KMS-11 (cell line): ENCODE data around the gene HAT1.

Experiments
- H2AFZ ChIP-seq: fragments of 200-600 bp; sonication (generic); 2 replicates; pipeline ENCODE4 v1.6.1; 2016; ENCODE audit warnings: antibody characterized with exemption, mixed run types, low read depth
- H3K27ac ChIP-seq: fragments of 200-600 bp; sonication (generic); 2 replicates; pipeline ENCODE4 v1.6.1; 2016; ENCODE audit warnings: mild to moderate bottlenecking, mixed run types
- H3K27me3 ChIP-seq: fragments of 200-600 bp; sonication (generic); 2 replicates; pipeline ENCODE4 v1.6.1; 2017; ENCODE audit warnings: mild to moderate bottlenecking, low read depth, mixed run types, moderate library complexity; ENCODE audit not compliant: insufficient read depth
- H3K36me3 ChIP-seq: fragments of 200-600 bp; sonication (generic); 2 replicates; pipeline ENCODE4 v1.6.1; 2017; ENCODE audit warnings: mild to moderate bottlenecking, mixed run types; ENCODE audit not compliant: insufficient read depth
- H3K4me1 ChIP-seq: fragments of 200-600 bp; sonication (generic); 2 replicates; pipeline ENCODE4 v1.6.1; 2016; ENCODE audit warnings: mild to moderate bottlenecking, low read depth, mixed run types; ENCODE audit not compliant: poor library complexity, severe bottlenecking
- H3K4me2 ChIP-seq: fragments of 200-600 bp; sonication (generic); 2 replicates; pipeline ENCODE4 v1.7.0; 2016; ENCODE audit warnings: mild to moderate bottlenecking, mixed run types
- H3K4me3 ChIP-seq: fragments of 200-600 bp; sonication (generic); IDR thresholded peaks from 2 replicates; pipeline ENCODE4 v1.6.1; 2017; ENCODE audit warnings: low read depth, low read length, mixed read lengths; ENCODE audit not compliant: insufficient read depth
- H3K79me2 ChIP-seq: fragments of 200-600 bp; sonication (generic); 2 replicates; pipeline ENCODE4 v1.6.1; 2016; ENCODE audit warnings: low read depth, mixed run types; ENCODE audit not compliant: insufficient read depth
- H3K9ac ChIP-seq: fragments of 200-600 bp; sonication (generic); 2 replicates; pipeline ENCODE4 v1.6.1; 2016; ENCODE audit warnings: mild to moderate bottlenecking, mixed run types
- H4K20me1 ChIP-seq: fragments of 200-600 bp; sonication (generic); 2 replicates; pipeline ENCODE4 v1.6.1; 2016; ENCODE audit warnings: mild to moderate bottlenecking, mixed run types; ENCODE audit not compliant: insufficient read depth
- TF ChIP-seq, protein P1 (sequence below): fragments of 200-600 bp; sonication (generic); conservative IDR thresholded peaks from 2 replicates; pipeline ENCODE4 v1.6.1; 2017; ENCODE audit warnings: low read depth, mild to moderate bottlenecking, antibody characterized with exemption, low read length, moderate library complexity, mixed read lengths

HAT1 gene

GRCh38 chr2:171889333-171889732, 32.9 kb upstream of the HAT1 start:
- Histone ChIP-seq H3K4me2 (peak overlapping the region; percentile 19; the same call in 1 of the 2 replicates), H3K4me3 (no peak overlapping the region), H3K9ac (no peak overlapping the region), H2AFZ (no peak overlapping the region), H3K36me3 (peaks cover 6% of the 10 kb centered on the region; the same call in 1 of the 2 replicates), H3K27ac (no peak overlapping the region), H3K27me3 (no peaks in the 10 kb centered on the region), H3K79me2 (peaks cover 37% of the 10 kb centered on the region; the same call in 1 of the 2 replicates), H3K4me1 (peaks cover 31% of the 10 kb centered on the region), H4K20me1 (no peaks in the 10 kb centered on the region)
- TF ChIP-seq, protein P1, sequence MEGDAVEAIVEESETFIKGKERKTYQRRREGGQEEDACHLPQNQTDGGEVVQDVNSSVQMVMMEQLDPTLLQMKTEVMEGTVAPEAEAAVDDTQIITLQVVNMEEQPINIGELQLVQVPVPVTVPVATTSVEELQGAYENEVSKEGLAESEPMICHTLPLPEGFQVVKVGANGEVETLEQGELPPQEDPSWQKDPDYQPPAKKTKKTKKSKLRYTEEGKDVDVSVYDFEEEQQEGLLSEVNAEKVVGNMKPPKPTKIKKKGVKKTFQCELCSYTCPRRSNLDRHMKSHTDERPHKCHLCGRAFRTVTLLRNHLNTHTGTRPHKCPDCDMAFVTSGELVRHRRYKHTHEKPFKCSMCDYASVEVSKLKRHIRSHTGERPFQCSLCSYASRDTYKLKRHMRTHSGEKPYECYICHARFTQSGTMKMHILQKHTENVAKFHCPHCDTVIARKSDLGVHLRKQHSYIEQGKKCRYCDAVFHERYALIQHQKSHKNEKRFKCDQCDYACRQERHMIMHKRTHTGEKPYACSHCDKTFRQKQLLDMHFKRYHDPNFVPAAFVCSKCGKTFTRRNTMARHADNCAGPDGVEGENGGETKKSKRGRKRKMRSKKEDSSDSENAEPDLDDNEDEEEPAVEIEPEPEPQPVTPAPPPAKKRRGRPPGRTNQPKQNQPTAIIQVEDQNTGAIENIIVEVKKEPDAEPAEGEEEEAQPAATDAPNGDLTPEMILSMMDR: no peak

DNA sequence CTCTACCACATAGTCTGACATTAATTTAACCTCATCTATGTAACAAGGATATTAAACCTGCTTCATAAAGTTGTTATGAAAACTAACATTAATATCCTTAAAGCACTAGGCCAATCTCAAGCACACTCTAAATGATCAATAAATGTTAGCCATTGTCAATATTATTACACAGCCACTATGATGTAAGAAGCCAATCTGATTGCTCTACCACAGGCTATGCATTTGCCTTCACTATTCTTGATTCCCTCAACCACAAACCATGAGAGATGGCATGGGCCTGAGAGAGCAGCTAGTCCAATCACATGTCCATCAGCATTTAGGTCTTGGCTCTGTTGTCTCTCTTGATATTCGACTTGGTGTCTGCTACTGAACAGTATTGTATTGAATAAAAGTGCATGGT, 32.5 kb upstream of the HAT1 start:
- H3K27me3 ChIP-seq: no peaks in the 10 kb centered on the region
- no peak overlapping the region for H3K27ac ChIP-seq
- H3K79me2 ChIP-seq: peaks cover 37% of the 10 kb centered on the region; the same call in 1 of the 2 replicates
- H3K9ac ChIP-seq: no peak overlapping the region
- TF ChIP-seq, protein P1: no peak
- no peak overlapping the region for H2AFZ ChIP-seq
- H3K4me1 ChIP-seq: peaks cover 35% of the 10 kb centered on the region
- peak overlapping the region; percentile 19; the same call in 1 of the 2 replicates for H3K4me2 ChIP-seq
- no peaks in the 10 kb centered on the region for H4K20me1 ChIP-seq
- H3K36me3 ChIP-seq: peaks cover 6% of the 10 kb centered on the region; the same call in 1 of the 2 replicates
- H3K4me3 ChIP-seq: no peak overlapping the region

- H3K36me3 ChIP-seq: peaks cover 6% of the 10 kb centered on the region; the same call in 1 of the 2 replicates
- H3K27me3 ChIP-seq: no peaks in the 10 kb centered on the region
- peak overlapping the region; percentile 100 for H2AFZ ChIP-seq
- H3K79me2 ChIP-seq: peaks cover 37% of the 10 kb centered on the region; the same call in 1 of the 2 replicates
- peak overlapping the region; percentile 95 for H3K4me3 ChIP-seq
- peak overlapping the region; percentile 63 for H3K27ac ChIP-seq
- H4K20me1 ChIP-seq: no peaks in the 10 kb centered on the region
- peaks cover 28% of the 10 kb centered on the region for H3K4me1 ChIP-seq
- H3K4me2 ChIP-seq: peak overlapping the region; percentile 55
- TF ChIP-seq, protein P1: no peak
- peak overlapping the region; percentile 85 for H3K9ac ChIP-seq
Measured at GRCh38 chr2:171893196-171893823, 29.0 kb upstream of the HAT1 start.

DNA sequence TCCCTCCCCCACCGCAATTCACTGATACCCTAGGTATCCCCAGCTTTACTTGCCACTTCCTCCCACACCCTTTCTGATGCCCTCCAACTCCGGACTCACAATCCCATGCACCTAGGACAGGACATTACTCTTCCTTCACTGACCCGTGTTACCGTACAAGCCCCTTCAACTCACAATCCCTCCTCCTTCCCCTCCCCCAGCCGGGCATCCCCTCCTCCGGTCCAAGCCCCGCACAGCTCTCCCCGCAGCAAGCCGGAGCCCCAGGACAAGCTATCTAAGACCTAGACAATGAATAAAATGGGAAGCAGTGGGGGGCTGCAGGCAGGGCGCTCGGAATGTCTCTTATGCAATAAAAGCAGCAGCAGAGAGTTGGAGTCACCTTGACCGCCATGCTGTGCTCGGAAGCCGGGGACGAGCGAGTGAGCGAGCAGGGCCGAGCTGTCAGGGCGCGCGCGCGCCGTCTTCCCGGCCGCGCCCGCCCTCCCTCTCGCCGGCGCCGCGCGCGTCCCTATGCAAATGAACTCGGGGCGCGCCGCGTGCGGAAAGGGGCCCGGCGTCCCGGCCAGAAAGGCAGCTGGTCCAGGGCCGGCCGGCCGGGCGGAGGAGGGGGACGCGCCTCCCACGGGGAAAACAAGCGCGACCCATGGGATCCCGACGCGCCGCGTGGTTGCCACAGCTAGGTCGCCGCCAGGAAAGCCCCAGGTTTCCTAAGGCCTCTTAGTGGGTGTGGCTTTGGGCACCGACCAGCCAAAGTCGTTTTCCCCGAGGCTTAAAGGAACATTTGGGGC, 28.2 kb upstream of the HAT1 start, which contains the start of gene SLC25A12:
Gene SLC25A12 (minus strand): TSS at position 421 of the 788 bp plus-strand sequence. CDS start 30 bp downstream, at position 391.
- H3K36me3 ChIP-seq: peaks cover 6% of the 10 kb centered on the region; the same call in 1 of the 2 replicates
- H3K27ac ChIP-seq: peak within 1 kb of the TSS; percentile 63
- no peaks in the 10 kb centered on the region for H3K27me3 ChIP-seq
- no peaks in the 10 kb centered on the region for H4K20me1 ChIP-seq
- H3K79me2 ChIP-seq: peaks cover 32% of the 10 kb centered on the region; the same call in 1 of the 2 replicates
- peak within 1 kb of the TSS; percentile 95 for H3K4me3 ChIP-seq
- peak within 1 kb of the TSS; percentile 100 for H2AFZ ChIP-seq
- H3K4me2 ChIP-seq: peak within 1 kb of the TSS; percentile 55
- TF ChIP-seq, protein P1: no peak
- H3K4me1 ChIP-seq: peaks cover 28% of the 10 kb centered on the region
- peak within 1 kb of the TSS; percentile 85 for H3K9ac ChIP-seq
